ENCODE measurements around the gene ZKSCAN8. TPM values are rescaled to one million over a fixed set of nuclear protein-coding genes. Genes with fewer than 3 reads are reported as not detected.
"Not testable (repeated sequence)": the region's sequence is repeated elsewhere in the genome, so short reads cannot be mapped to it uniquely, and the experiment has no call there.

The ZKSCAN8 gene
- total RNA-seq, 4 donors from 2014 or later, result 17.4 to 48.9 (median 32.5) TPM

DNA sequence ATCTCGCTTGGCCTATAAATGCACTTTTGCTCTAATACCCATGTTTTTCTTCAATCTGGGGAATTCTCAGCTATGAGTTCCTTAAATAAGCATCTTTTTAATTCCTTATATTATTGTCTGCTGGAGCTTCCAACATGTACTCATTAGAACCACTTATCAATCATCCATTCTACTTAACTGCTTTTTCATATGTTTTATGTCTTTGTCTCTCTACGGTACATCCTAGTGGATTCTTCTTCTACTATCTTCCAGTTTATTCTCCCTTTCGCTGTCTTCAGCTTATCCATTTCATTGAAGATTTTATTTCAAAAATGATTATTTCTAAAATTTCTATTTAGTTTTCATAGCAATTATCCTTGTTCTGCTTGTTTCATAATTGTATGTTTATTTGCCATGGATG, 29.7 kb upstream of the ZKSCAN8 start:
- Histone ChIP-seq H3K4me3 (no peak overlapping the region), H3K36me3 (no peaks in the 10 kb centered on the region), H3K27me3 (no peaks in the 10 kb centered on the region), H3K4me1 (no peaks in the 10 kb centered on the region), H3K27ac (no peak overlapping the region), H3K9me3 (no peaks in the 10 kb centered on the region)
- intact Hi-C loops (cut with DNase I; ENCODE audit: low total_unique reads), result no loop called here
- TF ChIP-seq, protein P1, sequence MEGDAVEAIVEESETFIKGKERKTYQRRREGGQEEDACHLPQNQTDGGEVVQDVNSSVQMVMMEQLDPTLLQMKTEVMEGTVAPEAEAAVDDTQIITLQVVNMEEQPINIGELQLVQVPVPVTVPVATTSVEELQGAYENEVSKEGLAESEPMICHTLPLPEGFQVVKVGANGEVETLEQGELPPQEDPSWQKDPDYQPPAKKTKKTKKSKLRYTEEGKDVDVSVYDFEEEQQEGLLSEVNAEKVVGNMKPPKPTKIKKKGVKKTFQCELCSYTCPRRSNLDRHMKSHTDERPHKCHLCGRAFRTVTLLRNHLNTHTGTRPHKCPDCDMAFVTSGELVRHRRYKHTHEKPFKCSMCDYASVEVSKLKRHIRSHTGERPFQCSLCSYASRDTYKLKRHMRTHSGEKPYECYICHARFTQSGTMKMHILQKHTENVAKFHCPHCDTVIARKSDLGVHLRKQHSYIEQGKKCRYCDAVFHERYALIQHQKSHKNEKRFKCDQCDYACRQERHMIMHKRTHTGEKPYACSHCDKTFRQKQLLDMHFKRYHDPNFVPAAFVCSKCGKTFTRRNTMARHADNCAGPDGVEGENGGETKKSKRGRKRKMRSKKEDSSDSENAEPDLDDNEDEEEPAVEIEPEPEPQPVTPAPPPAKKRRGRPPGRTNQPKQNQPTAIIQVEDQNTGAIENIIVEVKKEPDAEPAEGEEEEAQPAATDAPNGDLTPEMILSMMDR (IDR thresholded peaks at IDR 0.05), result no peak
- no peak for TF ChIP-seq POLR2A (IDR thresholded peaks at IDR 0.05)
- DNase-seq, result no peak

DNA sequence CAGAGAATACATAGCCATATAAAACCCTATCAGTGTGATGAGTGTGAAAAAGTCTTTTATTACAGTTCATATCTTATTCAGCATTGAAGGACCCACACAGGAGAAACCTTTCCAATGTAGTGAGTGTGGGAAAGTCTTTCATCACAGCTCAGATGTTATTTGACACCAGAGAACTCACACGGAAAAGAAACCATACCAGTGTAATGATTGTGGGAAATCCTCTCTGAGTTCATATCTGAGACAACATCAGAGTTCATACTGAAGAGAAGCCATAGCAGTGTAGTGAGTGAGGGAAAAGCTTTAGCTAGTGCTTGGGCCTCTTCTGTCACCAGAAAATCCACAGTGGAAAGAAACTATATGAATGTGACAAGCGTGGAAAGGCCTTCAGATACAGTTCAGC, 25.9 kb upstream of the ZKSCAN8 start:
- Histone ChIP-seq H3K27me3 (no peaks in the 10 kb centered on the region), H3K27ac (no peak overlapping the region), H3K4me3 (no peak overlapping the region), H3K4me1 (no peaks in the 10 kb centered on the region), H3K9me3 (no peaks in the 10 kb centered on the region), H3K36me3 (no peaks in the 10 kb centered on the region)
- TF ChIP-seq, protein P1 (IDR thresholded peaks at IDR 0.05), result no peak
- DNase-seq, result no peak
- intact Hi-C loops (cut with DNase I; ENCODE audit: low total_unique reads), result no loop called here

- Histone ChIP-seq H3K4me3 (no peak overlapping the region), H3K4me1 (no peaks in the 10 kb centered on the region), H3K27me3 (no peaks in the 10 kb centered on the region), H3K36me3 (no peaks in the 10 kb centered on the region), H3K9me3 (no peaks in the 10 kb centered on the region), H3K27ac (no peak overlapping the region)
- no peak for TF ChIP-seq POLR2A (IDR thresholded peaks at IDR 0.05)
- TF ChIP-seq, protein P1 (IDR thresholded peaks at IDR 0.05), result no peak
- intact Hi-C loops (cut with DNase I; ENCODE audit: low total_unique reads), result no loop called here
- no peak for DNase-seq
Measured at GRCh38 chr6:28117386-28118050, 24.2 kb upstream of the ZKSCAN8 start.

DNA sequence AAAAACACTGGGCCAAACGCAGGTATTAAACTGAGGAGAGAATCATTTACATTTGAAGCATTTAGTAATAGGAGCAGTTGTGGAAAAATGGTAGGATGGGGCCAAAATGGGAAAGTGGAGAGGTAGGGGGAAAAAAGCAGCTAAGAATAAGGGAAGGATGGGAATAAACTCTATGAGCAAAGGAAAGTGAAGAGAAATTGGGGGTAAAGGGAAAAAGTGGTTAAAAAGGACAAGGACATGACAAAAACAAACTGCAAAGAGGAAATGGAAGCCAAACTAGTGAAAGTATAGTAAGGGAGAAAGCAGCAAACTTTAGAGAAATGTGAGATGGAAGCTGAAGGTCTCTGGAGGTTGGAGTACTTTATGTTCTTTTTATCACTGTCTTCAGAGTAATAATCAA, 23.5 kb upstream of the ZKSCAN8 start:
- no peak for TF ChIP-seq POLR2A (IDR thresholded peaks at IDR 0.05)
- Histone ChIP-seq H3K4me3 (no peak overlapping the region), H3K4me1 (no peaks in the 10 kb centered on the region), H3K27ac (no peak overlapping the region), H3K36me3 (no peaks in the 10 kb centered on the region), H3K27me3 (no peaks in the 10 kb centered on the region), H3K9me3 (no peaks in the 10 kb centered on the region)
- no peak for DNase-seq
- intact Hi-C loops (cut with DNase I; ENCODE audit: low total_unique reads), result no loop called here

GRCh38 chr6:28121876-28122275, 19.8 kb upstream of the ZKSCAN8 start:
- Histone ChIP-seq H3K36me3 (no peaks in the 10 kb centered on the region), H3K9me3 (no peaks in the 10 kb centered on the region), H3K4me3 (no peak overlapping the region), H3K27me3 (no peaks in the 10 kb centered on the region), H3K4me1 (peaks cover 0 to 5% of the 10 kb centered on the region in 2 donors), H3K27ac (no peak overlapping the region)
- intact Hi-C loops (cut with DNase I; ENCODE audit: low total_unique reads), result no loop called here
- DNase-seq, result no peak
- TF ChIP-seq, protein P1 (IDR thresholded peaks at IDR 0.05), result no peak
- TF ChIP-seq POLR2A (IDR thresholded peaks at IDR 0.05), result no peak

DNA sequence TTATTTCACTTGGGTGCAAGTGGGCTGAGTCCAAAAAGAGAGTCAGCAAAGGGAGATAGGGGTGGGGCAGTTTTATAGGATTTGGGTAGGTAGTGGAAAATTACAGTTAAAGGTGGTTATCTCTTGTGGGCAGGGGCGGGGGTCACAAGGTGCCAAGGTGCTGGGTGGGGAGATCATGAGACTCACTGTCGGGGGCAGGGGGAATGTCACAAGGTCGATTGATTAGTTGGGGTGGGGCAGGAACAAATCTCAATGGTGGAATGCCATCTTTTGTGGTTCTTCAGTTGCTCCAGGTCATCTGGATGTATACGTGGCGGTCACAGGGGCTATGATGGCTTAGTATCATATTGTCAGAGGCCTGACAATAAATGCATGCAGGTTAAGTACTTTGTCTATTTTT, 19.4 kb upstream of the ZKSCAN8 start:
- H3K4me1 ChIP-seq; H3K9me3 ChIP-seq; DNase-seq; intact Hi-C loops (cut with DNase I; ENCODE audit: low total_unique reads); H3K36me3 ChIP-seq; H3K4me3 ChIP-seq; H3K27me3 ChIP-seq; H3K27ac ChIP-seq: not testable (repeated sequence)
